HG03196 (cell line): Measurements from ENCODE around the gene GRB10.

ENCODE experiments used
- ATAC-seq: cut with Tn5 transposase; IDR thresholded peaks from one replicate; pipeline ENCODE4 v1.9.1; 2021; ENCODE audit not compliant: unreplicated experiment

Gene GRB10

DNA sequence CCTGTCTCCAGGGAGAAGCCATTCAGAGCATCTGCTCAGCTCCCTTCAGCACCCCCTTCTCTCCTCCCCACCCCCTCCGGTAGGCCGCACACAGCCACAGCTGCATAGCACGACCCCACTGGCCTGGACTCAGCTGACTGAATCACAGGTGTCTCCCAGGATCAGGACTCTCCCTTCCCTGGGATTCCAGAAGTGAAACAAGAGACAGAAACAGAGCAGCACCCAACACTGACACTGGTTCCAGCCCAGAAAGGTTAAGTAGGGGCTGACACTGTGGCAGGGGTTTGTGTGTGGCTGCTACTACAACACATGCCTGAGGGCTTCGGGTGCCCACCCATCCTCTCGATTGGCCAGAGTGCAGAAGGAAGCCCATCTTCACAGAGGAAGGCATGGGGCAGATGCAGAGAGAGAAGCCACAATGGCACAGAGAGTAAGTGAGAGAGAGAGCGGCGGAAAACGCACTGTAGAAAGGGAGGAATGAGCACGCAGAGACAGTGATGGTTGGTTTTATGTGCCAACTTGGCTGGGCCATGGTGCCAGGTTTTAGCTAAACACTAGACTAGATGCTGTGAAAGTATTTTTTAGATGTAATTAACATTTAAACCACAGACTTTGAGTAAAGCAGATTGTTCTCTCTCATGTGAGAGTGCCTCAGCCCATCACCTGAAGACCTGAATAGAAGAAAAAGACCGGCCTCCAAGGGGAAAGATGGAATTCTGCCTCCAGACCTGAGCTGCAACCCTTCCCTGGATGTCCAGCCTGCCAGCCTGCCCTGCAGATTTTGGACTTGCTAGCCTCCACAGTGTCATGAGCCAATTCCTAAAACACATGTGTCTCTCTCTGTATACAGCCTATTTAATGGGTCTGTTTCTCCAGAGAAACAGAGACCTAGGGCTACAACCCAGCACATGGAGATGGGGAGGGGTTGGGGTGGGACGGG, 107.5 kb downstream of the GRB10 start:
- no peak for ATAC-seq

DNA sequence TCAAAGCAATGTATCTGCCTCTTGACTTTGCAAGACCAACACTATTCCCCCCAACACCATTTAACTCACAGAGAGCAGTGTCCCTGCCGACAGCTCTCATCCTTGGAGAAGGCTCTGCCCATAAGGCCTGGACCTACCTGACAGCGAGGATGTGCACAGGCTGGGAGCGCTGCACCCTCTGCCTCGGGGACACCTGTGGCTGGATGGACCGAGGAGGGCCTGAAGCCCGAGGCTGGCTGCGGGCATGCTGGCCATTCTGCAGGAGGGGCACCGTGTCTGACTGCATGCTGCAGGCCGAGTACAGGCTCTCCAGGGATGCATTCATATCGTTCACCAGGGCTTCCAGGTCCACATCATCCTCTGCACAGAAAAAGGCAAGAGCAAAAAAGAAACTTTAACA, 108.4 kb downstream of the GRB10 start:
- ATAC-seq = no peak

DNA sequence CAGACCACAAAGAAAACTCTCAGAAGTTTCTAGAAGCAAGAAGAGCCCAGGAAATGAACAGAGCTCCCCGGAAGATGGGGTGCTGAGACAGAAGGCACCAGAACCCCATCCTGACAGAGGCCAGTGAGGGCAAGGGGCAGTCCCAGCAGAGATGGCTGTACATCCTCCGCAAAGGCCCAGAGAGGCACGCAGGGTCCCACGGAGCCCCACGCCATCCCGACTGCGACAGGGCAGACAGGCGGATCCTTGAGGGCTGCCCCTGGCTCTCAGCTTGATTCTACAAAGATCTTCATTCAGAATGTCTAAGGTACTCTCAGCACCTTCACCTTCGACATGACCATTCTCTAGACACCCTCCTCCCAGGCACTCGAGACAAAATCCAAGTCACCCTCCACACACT, 109.6 kb downstream of the GRB10 start:
- ATAC-seq = no peak

DNA sequence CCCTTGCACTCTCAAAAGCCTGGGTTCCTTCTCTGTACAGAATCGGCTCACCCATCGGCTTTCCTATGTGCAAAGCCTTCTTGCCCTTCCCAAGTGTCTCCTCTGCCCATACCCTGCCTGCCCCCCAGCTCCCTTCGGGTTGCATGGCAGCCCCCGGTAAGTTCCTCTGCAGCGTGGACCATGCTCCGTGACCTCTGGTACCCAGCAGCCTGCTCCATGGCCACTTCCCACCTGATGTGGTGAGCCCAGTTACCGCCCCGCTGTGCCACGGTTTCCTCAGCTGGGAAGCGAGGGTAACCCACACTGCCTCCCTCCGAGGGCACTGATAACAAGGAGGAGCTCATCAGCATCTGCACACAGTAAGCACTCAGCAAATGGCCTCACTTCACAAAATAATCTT, 110.7 kb downstream of the GRB10 start:
- no peak for ATAC-seq

DNA sequence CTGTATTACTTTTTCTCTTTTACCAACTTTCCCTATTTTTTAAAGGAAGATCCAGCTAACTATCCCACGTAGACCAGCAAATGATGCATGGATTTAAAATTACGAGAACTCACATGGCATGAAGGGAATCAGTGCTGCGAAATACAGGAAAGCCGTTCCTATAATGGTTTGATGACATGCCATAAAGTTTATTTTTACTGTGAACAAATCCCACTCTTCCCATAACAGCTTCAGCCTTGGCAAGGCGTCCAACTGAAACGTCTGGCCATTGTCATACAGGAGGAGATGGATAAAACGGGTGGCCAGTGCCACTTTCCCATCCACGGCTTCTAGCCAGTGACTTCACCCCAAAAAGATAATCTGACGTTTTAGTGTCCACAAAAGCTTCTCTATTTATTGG, 111.3 kb downstream of the GRB10 start:
- ATAC-seq = no peak

DNA sequence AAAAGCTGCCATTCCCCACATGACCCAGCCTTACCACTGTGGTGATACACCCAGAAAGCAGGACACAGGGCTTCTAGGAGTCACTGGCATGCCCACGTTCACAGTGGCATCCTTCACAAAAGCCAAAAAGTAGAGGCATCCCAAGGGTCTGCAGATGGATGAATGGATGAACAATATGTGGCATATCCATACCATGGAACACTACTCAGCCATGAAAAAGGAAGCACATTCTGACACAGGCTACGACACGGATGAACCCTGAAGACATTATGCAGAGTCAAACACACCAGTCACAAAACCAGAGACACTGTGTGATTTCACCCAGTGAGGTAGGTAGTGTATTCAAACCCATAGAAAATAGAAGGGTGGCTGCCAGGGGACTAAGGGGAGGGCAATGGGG, 112.8 kb downstream of the GRB10 start:
- ATAC-seq = no peak

DNA sequence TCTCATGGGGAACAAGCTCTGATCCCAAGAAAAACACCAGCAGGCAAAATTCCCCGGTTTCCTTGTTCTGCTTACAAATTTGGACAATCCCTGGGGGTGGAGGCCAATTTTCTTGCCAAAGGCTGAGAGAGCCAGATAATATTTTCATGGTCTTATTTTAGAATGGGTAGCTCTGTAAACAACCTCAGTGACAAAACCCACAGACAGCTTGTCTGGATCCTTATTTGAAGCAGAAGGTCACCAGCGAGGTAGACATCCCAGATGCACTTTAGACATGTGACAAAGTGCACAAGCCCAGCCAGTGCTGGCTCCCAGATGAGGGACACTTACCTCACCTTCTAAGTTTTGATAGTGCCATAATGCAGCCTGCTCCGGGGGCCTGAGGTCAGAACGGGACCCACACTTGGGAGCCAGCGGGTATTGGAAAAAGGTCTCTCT, 114.9 kb downstream of the GRB10 start:
- ATAC-seq = no peak

DNA sequence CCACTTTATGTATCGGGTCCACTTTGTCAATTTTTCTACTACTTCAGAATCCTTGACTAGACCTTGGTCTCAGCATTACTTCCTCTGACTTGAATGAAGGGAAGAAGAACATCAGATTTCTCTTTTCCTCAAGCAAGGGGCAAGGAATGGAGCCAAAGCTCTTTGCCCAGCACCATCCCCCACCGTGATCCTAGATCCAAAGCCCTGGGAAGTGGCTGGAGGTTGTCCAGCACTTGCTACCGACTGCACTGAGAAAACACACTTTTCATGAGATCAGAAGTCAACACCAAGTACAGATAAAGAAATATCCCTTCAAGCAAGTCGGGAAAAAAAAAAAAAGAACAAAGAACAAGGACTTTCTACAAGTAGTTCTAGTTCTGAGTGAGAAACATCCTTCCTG, 115.4 kb downstream of the GRB10 start:
- no peak for ATAC-seq

DNA sequence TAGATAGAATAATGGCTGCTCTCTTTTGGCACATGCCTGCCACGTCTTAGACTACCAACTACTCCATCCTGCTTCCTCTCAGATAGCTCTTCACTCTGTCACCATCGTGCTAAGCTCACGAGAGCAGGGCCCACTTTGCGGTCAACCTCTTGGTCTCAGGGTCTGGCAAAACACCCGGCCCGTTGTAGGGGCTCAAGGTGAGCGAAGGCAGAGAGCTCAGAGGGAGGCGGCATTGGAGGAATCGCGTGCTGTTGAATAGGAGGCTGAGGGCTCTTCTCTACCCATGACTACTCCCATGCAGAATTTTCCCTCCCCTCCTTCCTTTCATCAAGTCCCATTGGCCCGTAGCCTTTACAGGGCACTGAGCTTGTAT, 116.6 kb downstream of the GRB10 start:
- no peak for ATAC-seq

DNA sequence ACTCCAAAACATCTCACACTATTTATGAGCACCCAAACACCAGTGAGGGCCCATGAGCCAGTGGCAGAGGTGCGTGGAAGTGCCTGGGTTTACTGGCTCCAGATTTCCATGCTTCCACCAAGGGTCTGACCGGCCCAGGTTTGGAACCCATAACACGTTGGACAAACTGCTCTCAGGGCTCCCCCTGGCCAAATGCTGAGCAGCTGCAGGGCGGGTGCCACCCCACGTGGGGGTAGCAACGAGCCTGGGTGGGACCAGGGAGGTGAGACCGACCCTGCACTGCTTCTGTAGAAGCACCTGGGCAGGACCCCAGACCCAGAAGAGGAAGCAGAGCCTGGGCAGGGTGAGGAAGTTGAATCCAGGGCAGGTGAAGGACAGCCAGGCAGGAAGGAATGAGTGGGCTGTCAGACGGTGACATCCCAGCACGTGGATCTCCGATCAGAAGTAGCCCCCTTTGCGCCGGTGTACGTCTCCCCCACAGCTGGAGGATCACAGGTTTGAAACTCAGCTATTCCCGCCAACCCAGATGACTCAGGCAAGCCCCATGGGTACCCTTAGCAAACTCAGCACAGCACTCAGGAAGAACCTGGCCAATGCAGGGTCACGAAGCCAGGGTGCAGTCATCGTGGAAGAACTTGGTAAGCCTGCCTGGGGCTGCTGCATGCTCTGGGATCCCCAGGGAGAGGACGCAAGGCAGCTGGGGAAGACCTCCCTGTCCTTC, 117.1 kb downstream of the GRB10 start:
- ATAC-seq = no peak

DNA sequence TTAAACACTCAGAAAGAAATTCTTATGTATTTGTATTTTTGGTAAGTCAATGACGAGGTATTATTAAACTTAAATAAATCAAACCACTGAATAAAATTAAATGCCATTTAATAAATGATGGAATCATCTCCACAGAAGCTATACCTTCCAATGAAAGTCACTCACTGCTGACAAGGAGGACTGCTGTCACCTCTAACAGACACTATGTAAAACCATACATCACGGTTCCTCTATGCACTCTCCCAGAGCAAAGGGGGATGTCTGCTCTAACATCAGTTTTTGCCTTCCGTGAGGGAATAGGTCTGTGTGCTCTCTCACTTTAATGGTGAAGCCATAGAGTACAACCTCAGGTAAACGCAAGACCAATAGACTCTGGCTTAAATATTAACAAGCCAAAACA, 117.8 kb downstream of the GRB10 start:
- ATAC-seq = no peak

DNA sequence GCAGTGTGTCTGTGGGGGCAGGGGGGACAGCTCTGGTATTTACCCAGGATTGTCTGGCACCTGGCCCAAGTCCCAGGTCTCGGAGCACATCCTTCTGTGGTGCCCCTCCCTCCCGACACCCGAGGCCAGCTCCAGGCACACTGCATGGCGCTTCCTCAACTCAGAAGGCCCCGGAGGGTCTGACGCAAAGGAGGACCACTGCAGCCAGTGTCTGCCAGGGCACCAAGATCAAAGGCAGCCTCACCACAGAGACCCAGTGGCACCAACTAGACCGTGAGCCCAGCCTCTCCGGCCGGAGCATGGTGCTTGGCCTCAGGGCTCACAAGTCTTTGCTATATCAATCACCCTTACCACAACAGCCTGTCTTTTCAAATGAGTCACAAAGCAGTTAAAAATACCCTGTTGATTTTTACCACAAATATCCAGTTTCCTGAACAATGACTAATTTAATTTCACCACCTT, 118.2 kb downstream of the GRB10 start:
- peak; percentile 52 for ATAC-seq

DNA sequence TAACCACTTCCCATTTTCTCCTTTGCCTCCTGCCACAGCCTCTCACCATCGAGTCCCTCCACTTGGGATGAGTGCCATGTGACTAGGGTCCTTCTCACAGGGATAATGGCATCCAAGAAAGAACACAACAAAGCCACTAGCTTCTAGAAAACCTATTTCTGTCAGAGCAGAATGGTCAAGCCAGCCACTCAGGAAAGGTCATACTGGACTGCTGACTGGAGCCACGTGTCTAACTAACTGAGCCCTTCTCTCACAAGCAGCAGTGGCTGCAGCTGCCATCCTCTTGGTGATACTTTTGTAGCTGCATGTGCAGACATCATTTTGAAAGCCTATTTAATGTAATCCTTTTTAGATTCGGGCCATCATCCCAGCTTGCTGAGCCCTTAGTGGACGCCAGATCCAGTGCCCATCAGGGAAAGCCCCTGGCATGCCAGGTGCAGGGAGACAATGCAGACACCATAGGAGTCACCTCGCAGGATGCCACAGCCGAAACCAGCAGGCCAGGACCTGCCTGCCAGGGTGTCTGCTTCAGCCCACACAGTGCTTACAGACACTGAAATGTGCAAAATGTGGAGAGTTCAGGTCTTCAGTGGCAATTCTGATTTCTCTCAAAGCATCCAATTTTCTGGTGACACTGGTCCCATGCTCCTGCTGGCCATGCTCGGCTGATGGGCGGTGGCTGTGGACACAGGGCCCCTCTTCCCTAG, 119.1 kb downstream of the GRB10 start:
- no peak for ATAC-seq

DNA sequence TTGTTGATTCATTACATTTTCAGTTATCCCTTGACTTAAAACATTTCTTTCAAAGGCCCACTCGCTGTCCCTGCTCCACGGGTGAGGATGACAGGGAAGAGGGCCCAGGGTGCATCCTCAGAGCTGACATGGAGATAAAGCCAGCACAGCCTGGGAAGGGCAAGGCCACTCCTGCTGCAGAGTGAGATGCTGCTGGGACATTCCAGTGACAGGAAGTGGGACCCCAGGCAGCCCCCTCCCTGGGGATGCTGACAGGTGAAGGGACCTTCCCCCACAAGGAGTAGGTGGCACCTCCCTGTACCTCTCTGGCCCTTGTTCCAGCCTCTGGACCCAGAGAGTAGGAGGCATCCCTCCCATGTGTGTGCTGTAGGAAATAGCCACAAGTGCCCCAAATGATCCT, 119.7 kb downstream of the GRB10 start:
- no peak for ATAC-seq

DNA sequence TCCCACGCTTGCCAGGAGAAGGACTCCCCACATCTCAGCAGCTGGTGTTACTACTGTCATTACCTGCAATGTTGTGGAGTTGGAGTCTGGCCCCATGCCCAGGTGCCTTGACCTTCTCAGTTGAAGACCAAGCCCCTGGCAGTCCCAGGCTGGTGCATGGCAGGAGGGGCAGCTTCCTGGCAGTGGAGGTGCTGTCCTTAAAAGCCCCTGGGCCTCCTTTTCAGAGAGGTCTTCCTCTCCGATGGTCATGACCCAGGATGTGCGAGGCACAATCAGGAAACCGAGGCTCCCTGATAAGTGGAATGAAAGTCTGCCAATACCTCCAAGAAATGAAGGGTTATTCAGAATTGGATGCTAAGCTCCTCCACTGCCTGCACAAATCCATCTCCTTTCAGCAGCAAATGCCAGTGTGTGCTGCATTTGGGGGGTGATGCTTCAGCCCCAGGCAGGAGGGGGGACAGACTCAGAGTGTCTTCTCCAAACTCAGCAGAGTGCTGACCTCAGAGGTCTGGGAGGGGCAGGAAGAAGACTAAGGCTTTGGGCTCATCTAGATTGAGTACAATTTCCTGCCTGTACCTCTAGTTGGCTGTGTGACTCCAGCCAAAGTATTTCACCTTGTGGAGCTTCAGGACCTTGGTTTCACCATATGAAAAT, 120.5 kb downstream of the GRB10 start:
- ATAC-seq = peak; percentile 25

DNA sequence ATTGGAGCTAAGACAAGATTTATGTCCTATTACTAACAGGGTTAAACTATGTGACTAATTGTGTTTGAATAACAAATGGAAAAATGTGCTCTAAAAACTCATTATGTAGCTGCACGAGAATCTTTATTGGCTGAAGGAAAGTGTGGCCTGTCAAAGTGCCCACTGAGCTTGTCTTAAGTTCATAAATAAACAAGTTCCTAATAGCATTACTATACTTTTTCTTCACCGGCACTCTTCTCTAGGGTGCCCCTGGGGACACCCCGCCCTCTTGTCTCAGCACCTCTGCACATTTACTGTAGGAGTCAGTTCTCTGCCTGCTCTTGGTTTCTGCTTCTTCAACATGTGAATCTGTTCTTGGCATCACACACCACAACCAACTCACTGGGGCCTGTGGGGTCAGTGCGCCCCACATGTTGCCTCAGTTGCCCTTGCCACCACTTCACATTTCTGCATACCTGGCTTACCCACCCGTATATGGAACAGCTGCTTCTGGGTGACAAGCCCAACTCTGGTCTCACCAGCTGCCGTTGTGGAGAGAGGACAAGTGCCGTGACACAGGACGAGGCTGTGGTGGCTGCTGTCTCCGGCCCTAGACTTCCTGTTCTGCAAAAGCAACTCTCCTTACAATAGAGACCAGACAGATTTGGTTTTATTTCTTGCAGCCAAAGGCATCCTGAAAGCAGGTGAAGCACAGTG, 121.2 kb downstream of the GRB10 start:
- peak; percentile 46 for ATAC-seq

DNA sequence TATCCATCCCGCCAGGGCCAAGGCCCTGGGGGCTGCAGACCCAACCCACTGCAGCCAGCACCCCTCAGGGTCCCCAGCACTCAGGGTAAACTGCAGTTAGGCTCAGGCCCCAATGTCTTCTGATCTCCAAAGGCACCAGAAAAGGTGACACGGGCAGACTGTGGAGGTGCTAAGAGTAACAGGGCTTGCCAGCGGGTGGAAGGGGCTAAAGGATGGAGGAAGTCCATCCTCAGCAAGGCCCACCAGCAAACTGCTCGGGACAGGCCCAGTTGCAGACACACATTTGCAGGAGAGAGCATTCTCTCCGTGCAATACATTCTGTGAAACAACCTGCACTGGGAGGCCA, 121.9 kb downstream of the GRB10 start:
- no peak for ATAC-seq

DNA sequence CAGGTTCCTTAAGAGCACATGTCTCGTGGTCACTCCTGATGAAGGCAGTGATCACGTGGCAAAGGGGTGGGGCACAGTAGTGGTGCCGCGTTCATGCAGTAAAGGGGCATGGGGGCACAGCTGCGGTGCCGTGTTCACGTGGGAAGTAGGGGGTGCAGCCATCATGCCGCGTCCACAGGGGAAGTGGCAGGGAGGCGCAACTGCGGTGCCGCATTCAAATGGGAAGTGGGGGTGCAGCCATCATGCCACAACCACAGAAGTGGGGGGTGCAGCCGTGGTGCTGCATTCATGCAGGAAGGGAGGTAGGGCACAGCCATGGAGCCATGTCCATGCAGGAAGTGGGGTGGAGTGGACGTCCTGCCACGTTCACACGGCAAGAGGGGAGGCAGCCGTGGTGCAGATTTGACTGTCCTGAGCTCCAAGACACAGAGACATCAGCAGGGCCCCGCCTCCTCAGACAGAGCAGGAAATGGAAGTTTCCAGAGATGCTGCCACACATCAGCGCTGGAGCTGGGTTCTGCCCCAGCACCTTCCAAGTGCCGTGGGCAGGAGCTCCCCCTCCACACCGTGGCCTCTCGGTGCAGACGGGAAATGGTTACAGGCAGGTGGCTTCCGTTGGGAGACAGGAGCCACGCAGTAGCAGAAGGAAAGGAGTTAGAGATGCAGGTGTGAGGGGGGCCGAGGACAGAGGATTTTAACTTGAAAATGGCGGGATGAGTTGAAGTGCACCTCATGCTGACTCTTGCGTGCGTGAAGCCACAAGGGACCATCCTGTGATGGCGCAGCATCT, 122.5 kb downstream of the GRB10 start:
- peak; percentile 21 for ATAC-seq

DNA sequence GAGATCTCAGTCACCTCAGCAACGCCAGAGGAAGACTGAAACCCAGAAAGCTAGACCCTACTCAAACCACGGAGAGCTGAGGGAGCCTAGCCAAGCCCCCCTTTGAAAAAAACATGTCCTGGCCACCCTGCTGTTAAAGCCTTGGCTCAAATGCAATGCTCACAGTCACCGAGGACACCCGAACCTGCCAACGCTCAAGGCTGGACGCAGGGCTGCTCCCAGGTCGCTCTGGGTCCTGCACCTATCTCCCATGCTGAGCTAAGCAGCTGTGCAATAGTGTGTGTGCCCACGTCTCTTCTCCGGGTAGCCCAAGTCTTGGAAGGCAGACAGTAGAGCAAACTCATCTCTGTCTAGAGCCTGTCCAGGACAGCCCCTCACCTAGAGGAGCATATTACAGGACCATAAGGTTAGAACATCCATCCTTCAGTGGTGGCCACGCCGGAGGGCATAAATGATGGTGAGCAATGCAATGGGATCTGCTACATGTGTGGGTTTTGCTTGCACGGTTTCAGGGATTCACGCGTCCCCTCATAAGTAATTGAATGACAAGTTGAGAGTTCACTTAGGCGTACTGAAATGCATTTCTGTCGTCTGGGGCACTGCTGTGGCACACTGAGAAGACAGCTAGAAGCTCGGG, 123.2 kb downstream of the GRB10 start:
- ATAC-seq = no peak
